Fibroblast of the aortic adventitia (primary cell): ENCODE measurements around the gene ZNF708. TPM values are rescaled to one million over a fixed set of nuclear protein-coding genes. Genes with fewer than 3 reads are reported as not detected.
"Not testable (repeated sequence)": the region's sequence is repeated elsewhere in the genome, so short reads cannot be mapped to it uniquely, and the experiment has no call there.

Source experiments
- DNase-seq: peaks from one replicate; pipeline ENCODE4 v3.0.0-alpha.2; 2010; ENCODE audit warnings: low read depth
- H3K4me3 ChIP-seq: 2 replicates; pipeline ENCODE4 v1.5.1; 2011; ENCODE audit warnings: low read depth, mild to moderate bottlenecking, control low read depth, low read length, moderate library complexity
- CTCF ChIP-seq: IDR thresholded peaks from 2 replicates; pipeline ENCODE4 v1.5.1; 2011; ENCODE audit warnings: mild to moderate bottlenecking, low read length, control low read depth, inconsistent platforms; ENCODE audit not compliant: insufficient read depth
- total RNA-seq: library from RNA; depleted of rRNA; stranded (reverse); fragments of >200 nt; gene quantifications from 2 replicates; pipeline ENCODE4 v1.2.3, GENCODE V29; 2012; ENCODE audit warnings: low replicate concordance

Gene ZNF708
- total RNA-seq, 1 donor = 8.8 TPM

- DNase-seq = no peak
- no peak for TF ChIP-seq CTCF
Observed at GRCh38 chr19:21326169-21326568, 3.0 kb downstream of the ZNF708 start.

GRCh38 chr19:21323000-21323399, 6.2 kb downstream of the ZNF708 start:
- TF ChIP-seq CTCF = no peak
- no peak for DNase-seq
- no peak overlapping the region for H3K4me3 ChIP-seq

More at GRCh38 chr19:21326169-21326568, 3.0 kb downstream of the ZNF708 start:
- no peak overlapping the region for H3K4me3 ChIP-seq

- peak; percentile 31 for DNase-seq
- TF ChIP-seq CTCF = no peak
- no peak overlapping the region for H3K4me3 ChIP-seq
Observed at GRCh38 chr19:21322528-21322927, 6.7 kb downstream of the ZNF708 start.

GRCh38 chr19:21321996-21322395, 7.2 kb downstream of the ZNF708 start:
- no peak for TF ChIP-seq CTCF
- DNase-seq = peak; percentile 14
- no peak overlapping the region for H3K4me3 ChIP-seq

- TF ChIP-seq CTCF = no peak
- no peak for DNase-seq
- H3K4me3 ChIP-seq = no peak overlapping the region
Observed at GRCh38 chr19:21321134-21321533, 8.1 kb downstream of the ZNF708 start.

- no peak overlapping the region for H3K4me3 ChIP-seq
- DNase-seq = no peak
- no peak for TF ChIP-seq CTCF
Observed at GRCh38 chr19:21317821-21318220, 11.4 kb downstream of the ZNF708 start.

GRCh38 chr19:21314676-21315075, 14.5 kb downstream of the ZNF708 start:
- DNase-seq = peak; percentile 38
- no peak for TF ChIP-seq CTCF
- no peak overlapping the region for H3K4me3 ChIP-seq

GRCh38 chr19:21312807-21313206, 16.4 kb downstream of the ZNF708 start:
- DNase-seq = not testable (repeated sequence)

More at GRCh38 chr19:21312807-21313206, 16.4 kb downstream of the ZNF708 start:
- not testable (repeated sequence) for H3K4me3 ChIP-seq
